Gastrocnemius medialis (tissue), 4 donors: ENCODE measurements around the gene SIDT2. TPM values are rescaled to one million over a fixed set of nuclear protein-coding genes. Genes with fewer than 3 reads are reported as not detected.

Source experiments
- ATAC-seq, 2 donors: fragments of 150-250 bp; one replicate each; pipeline ENCODE4 v1.9.1; 2016
- DNase-seq, 2 donors: peaks; one replicate each; pipeline ENCODE4 v3.0.0-alpha.2; 2019
- H3K27ac ChIP-seq, 4 donors: fragments of 200-600 bp; sonication (generic); 1 replicate in 1 of 4; 2 replicates in 3 of 4; pipeline ENCODE4 v1.5.1; 2016 to 2018; ENCODE audit warnings: mild to moderate bottlenecking in 2 of 4, moderate library complexity in 1 of 4
- H3K27me3 ChIP-seq, 3 donors: fragments of 200-600 bp; sonication (generic) in 2 of 3; 1 replicate in 1 of 3; 2 replicates in 2 of 3; pipeline versions ENCODE4 v1.5.1 to v1.6.0; 2016 to 2019; ENCODE audit warnings: mild to moderate bottlenecking in 1 of 3, moderate library complexity in 1 of 3
- H3K36me3 ChIP-seq, 2 donors: fragments of 200-600 bp; sonication (generic) in 1 of 2; one replicate each; pipeline ENCODE4 v1.5.1; 2017 to 2018
- H3K4me1 ChIP-seq, 2 donors: fragments of 200-600 bp; sonication (generic) in 1 of 2; one replicate each; pipeline ENCODE4 v1.5.1; 2016 to 2017; ENCODE audit warnings: mild to moderate bottlenecking in 2 of 2
- H3K4me3 ChIP-seq, 4 donors: fragments of 200-600 bp; sonication (generic) in 3 of 4; 1 replicate in 1 of 4; 2 replicates in 3 of 4; pipeline ENCODE4 v1.5.1; 2016 to 2019; ENCODE audit warnings: mild to moderate bottlenecking in 2 of 4
- H3K9me3 ChIP-seq, 3 donors: fragments of 200-600 bp; sonication (generic) in 2 of 3; 1 replicate in 1 of 3; 2 replicates in 2 of 3; pipeline ENCODE4 v1.5.1; 2016 to 2019
- CTCF ChIP-seq, 5 experiments: fragments of 450-650 bp in 3 of 5; fragments of 200-600 bp in 2 of 5; sonication (generic) in 2 of 5; IDR thresholded peaks in 4 of 5; conservative IDR thresholded peaks in 1 of 5; 1 replicate in 4 of 5; 2 replicates in 1 of 5; pipeline ENCODE4 v1.5.1; 2016 to 2019; ENCODE audit warnings: antibody characterized with exemption in 5 of 5, mild to moderate bottlenecking in 3 of 5, moderate library complexity in 3 of 5
- POLR2A ChIP-seq, 2 donors: fragments of 450-650 bp; IDR thresholded peaks; one replicate each; pipeline ENCODE4 v1.6.1; 2017; ENCODE audit warnings: antibody characterized with exemption in 2 of 2, mild to moderate bottlenecking in 2 of 2, moderate library complexity in 2 of 2
- in situ Hi-C, 4 donors: fragments of 200-750 bp; cut with MboI; loops; one replicate each; pipeline versions ENCODE4 v1.15.0 to v1.8.0; 2017; ENCODE audit warnings: low sequenced_read_pairs in 4 of 4
- intact Hi-C: fragments of 100-400 bp; cut with DNase I; formaldehyde crosslinking; loops from one replicate; pipeline ENCODE4 v1.15.1; 2023; ENCODE audit warnings: low total_unique reads
- total RNA-seq, 4 donors: library from RNA; depleted of rRNA; stranded (reverse); fragments of >200 nt; gene quantifications; one replicate each; pipeline versions ENCODE4 v1.1.0 to v1.2.3, GENCODE V29; 2016

The SIDT2 gene
- total RNA-seq, 4 donors from 2014 or later = 14.3 to 33.9 (median 17.7) TPM

- DNase-seq = no peak
- no peaks in the 10 kb centered on the region for H3K36me3 ChIP-seq
- H3K27me3 ChIP-seq = no peaks in the 10 kb centered on the region
- TF ChIP-seq CTCF (IDR thresholded peaks at IDR 0.05 in 4 of 5, conservative IDR thresholded peaks at IDR 0.05 in 1 of 5) (no peak), POLR2A (IDR thresholded peaks at IDR 0.05) (no peak)
- no peak overlapping the region for H3K4me3 ChIP-seq
- in situ Hi-C loops = no loop called here
- H3K27ac ChIP-seq = peak overlapping the region; percentile 52 to 97 (median 92)
- peaks cover 31 to 38% of the 10 kb centered on the region in 2 donors for H3K4me1 ChIP-seq
- H3K9me3 ChIP-seq = no peaks in the 10 kb centered on the region
- no peak for ATAC-seq
- intact Hi-C loops = no loop called here
Measured at GRCh38 chr11:117146521-117146920, 32.0 kb upstream of the SIDT2 start.

GRCh38 chr11:117152066-117152465 is 26.5 kb upstream of the SIDT2 start:
- TF ChIP-seq POLR2A (IDR thresholded peaks at IDR 0.05) (no peak), CTCF (IDR thresholded peaks at IDR 0.05 in 4 of 5, conservative IDR thresholded peaks at IDR 0.05 in 1 of 5) (no peak)
- Histone ChIP-seq H3K4me3 (no peak overlapping the region), H3K9me3 (no peaks in the 10 kb centered on the region), H3K27me3 (no peaks in the 10 kb centered on the region), H3K27ac (no peak overlapping the region), H3K4me1 (peaks cover 19 to 21% of the 10 kb centered on the region in 2 donors), H3K36me3 (peaks cover 0 to 6% of the 10 kb centered on the region in 2 donors)
- in situ Hi-C loops (no loop called here), intact Hi-C loops (no loop called here)
- no peak for ATAC-seq
- DNase-seq = no peak

- intact Hi-C loops = no loop called here
- no peak overlapping the region for H3K4me3 ChIP-seq
- in situ Hi-C loops = no loop called here
- TF ChIP-seq POLR2A (IDR thresholded peaks at IDR 0.05) (no peak), CTCF (IDR thresholded peaks at IDR 0.05 in 4 of 5, conservative IDR thresholded peaks at IDR 0.05 in 1 of 5) (no peak)
- ATAC-seq (no peak), DNase-seq (no peak)
- H3K27ac ChIP-seq = no peak overlapping the region
- no peaks in the 10 kb centered on the region for H3K9me3 ChIP-seq
- peaks cover 9 to 13% of the 10 kb centered on the region in 2 donors for H3K4me1 ChIP-seq
- H3K36me3 ChIP-seq = peaks cover 0 to 6% of the 10 kb centered on the region in 2 donors
- H3K27me3 ChIP-seq = no peaks in the 10 kb centered on the region
Measured at GRCh38 chr11:117154468-117154867, 24.1 kb upstream of the SIDT2 start.

GRCh38 chr11:117157507-117157906 is 21.0 kb upstream of the SIDT2 start:
- Histone ChIP-seq H3K36me3 (peaks cover 0 to 36% of the 10 kb centered on the region in 2 donors), H3K4me3 (no peak overlapping the region), H3K9me3 (no peaks in the 10 kb centered on the region), H3K27ac (no peak overlapping the region), H3K27me3 (no peaks in the 10 kb centered on the region), H3K4me1 (peaks cover 7 to 11% of the 10 kb centered on the region in 2 donors)
- in situ Hi-C loops = no loop called here
- ATAC-seq (no peak), DNase-seq (no peak)
- intact Hi-C loops = no loop called here
- no peak for TF ChIP-seq CTCF (IDR thresholded peaks at IDR 0.05 in 4 of 5, conservative IDR thresholded peaks at IDR 0.05 in 1 of 5)
- no peak for TF ChIP-seq POLR2A (IDR thresholded peaks at IDR 0.05)

GRCh38 chr11:117159892-117160291 is 18.7 kb upstream of the SIDT2 start:
- intact Hi-C loops = no loop called here

More at GRCh38 chr11:117159892-117160291, 18.7 kb upstream of the SIDT2 start:
- no peak overlapping the region for H3K4me3 ChIP-seq
- TF ChIP-seq CTCF (IDR thresholded peaks at IDR 0.05 in 4 of 5, conservative IDR thresholded peaks at IDR 0.05 in 1 of 5) (no peak), POLR2A (IDR thresholded peaks at IDR 0.05) (no peak)
- H3K4me1 ChIP-seq = peaks cover 4 to 7% of the 10 kb centered on the region in 2 donors
- no peak overlapping the region for H3K27ac ChIP-seq
- ATAC-seq (no peak), DNase-seq (no peak)
- H3K36me3 ChIP-seq = peaks cover 0 to 58% of the 10 kb centered on the region in 2 donors
- H3K9me3 ChIP-seq = no peaks in the 10 kb centered on the region
- in situ Hi-C loops = no loop called here
- H3K27me3 ChIP-seq = no peaks in the 10 kb centered on the region
